ENCODE results near the gene CA5A.

- TF ChIP-seq ZNF584 (CRISPR knock-in tag; IDR thresholded peaks at IDR 0.05; ENCODE audit: low read depth) (peak; percentile 92), POLR2A (conservative IDR thresholded peaks at IDR 0.05) (no peak; the same call in 1 of the 2 replicates), MAX (CRISPR knock-in tag; IDR thresholded peaks at IDR 0.05) (peak; percentile 56), CEBPG (CRISPR knock-in tag; IDR thresholded peaks at IDR 0.05) (no peak; the same call in 1 of the 2 replicates), CEBPG (tag; conservative IDR thresholded peaks at IDR 0.05 in 1 of 2, IDR thresholded peaks at IDR 0.05 in 1 of 2) (no peak), NR4A1 (CRISPR knock-in tag; IDR thresholded peaks at IDR 0.05) (0 out of 2 replicates have a peak, but pooled peaks have one; percentile 21), NR4A1 (tag; IDR thresholded peaks at IDR 0.05) (peak; percentile 93; the same call in 1 of the 2 replicates), PURB (CRISPR knock-in tag; IDR thresholded peaks at IDR 0.05; ENCODE audit: low read depth) (no peak), ZNF324 (CRISPR knock-in tag; IDR thresholded peaks at IDR 0.05) (0 out of 2 replicates have a peak, but pooled peaks have one; percentile 46)
These were observed 82.0 kb downstream of the CA5A start for GRCh38 chr16:87854053-87854906.

Data from K562 (cell line).